Upper lobe of left lung (tissue), 4 donors: Measurements from ENCODE around the gene HOXC6.

Source experiments
- POLR2AphosphoS5 ChIP-seq, 2 donors: sonication (generic); formaldehyde crosslinking; IDR thresholded peaks; one replicate each; pipeline ENCODE4 v1.5.1; 2017; ENCODE audit warnings: antibody characterized with exemption in 2 of 2
- TF ChIP-seq, protein P1 (sequence below), 6 experiments: fragments of 450-650 bp in 4 of 6; fragments of 200-600 bp in 2 of 6; sonication (generic) in 2 of 6; IDR thresholded peaks; one replicate each; pipeline ENCODE4 v1.5.1; 2016 to 2019; ENCODE audit warnings: antibody characterized with exemption in 6 of 6

DNA sequence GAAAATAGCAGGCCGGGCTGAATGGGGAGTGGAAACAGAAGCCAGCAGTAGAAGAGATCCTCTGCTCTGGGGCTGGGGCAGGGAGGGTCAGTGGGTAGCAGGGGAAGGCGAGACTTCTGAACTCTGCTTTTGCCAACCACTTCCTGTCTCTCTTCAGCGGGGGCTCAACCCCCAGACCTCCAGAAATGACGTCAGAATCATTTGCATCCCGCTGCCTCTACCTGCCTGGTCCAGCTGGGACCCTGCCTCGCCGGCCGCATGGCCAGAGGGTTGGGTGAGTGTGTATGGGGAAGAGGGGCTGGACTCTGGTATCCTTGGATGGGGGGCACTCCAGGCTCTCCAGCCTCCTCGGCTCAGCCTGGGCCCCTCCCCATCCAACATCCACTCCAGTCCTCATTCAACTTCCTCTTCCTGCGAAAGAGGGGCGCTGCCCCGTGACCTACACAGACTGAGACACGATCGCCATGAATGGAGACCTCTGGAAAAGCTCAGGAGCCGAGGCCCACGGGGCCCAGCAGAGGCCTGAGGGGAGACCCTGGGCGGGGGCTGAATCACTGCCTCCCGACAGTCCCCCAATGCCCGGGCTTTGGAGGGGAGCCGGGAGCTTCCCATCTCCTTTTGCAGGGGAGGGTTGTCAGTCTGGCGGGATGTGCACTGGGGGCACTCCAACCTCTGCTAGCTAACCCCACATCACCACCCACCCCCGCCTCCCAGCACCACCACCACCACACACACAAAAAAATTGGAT is 24.9 kb downstream of the HOXC6 start:
- TF ChIP-seq, protein P1, sequence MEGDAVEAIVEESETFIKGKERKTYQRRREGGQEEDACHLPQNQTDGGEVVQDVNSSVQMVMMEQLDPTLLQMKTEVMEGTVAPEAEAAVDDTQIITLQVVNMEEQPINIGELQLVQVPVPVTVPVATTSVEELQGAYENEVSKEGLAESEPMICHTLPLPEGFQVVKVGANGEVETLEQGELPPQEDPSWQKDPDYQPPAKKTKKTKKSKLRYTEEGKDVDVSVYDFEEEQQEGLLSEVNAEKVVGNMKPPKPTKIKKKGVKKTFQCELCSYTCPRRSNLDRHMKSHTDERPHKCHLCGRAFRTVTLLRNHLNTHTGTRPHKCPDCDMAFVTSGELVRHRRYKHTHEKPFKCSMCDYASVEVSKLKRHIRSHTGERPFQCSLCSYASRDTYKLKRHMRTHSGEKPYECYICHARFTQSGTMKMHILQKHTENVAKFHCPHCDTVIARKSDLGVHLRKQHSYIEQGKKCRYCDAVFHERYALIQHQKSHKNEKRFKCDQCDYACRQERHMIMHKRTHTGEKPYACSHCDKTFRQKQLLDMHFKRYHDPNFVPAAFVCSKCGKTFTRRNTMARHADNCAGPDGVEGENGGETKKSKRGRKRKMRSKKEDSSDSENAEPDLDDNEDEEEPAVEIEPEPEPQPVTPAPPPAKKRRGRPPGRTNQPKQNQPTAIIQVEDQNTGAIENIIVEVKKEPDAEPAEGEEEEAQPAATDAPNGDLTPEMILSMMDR (IDR thresholded peaks at IDR 0.05): no peak
- no peak for TF ChIP-seq POLR2AphosphoS5 (IDR thresholded peaks at IDR 0.05)
